HepG2 (cell line): ENCODE measurements around the gene HECTD1. TPM values are rescaled to one million over a fixed set of nuclear protein-coding genes. Genes with fewer than 3 reads are reported as not detected.
A peak's percentile ranks its signal among the peaks of the same experiment; 100 is the strongest.

ENCODE experiments used
- AKNA ChIP-seq: sonication (generic); formaldehyde crosslinking; IDR thresholded peaks from 2 replicates; pipeline ENCODE4 v1.4.0; 2020; ENCODE audit warnings: missing genetic modification reagents, borderline replicate concordance
- CC2D1A ChIP-seq: sonication (generic); formaldehyde crosslinking; IDR thresholded peaks from 2 replicates; pipeline ENCODE4 v1.8.1; 2023; ENCODE audit warnings: mild to moderate bottlenecking, missing genetic modification reagents
- KDM5A ChIP-seq: fragments of 200-600 bp; sonication (generic); IDR thresholded peaks from 2 replicates; pipeline ENCODE4 v1.7.0; 2018; ENCODE audit warnings: antibody characterized with exemption, mild to moderate bottlenecking, low read length, borderline replicate concordance
- POGK ChIP-seq: sonication (generic); formaldehyde crosslinking; conservative IDR thresholded peaks from 2 replicates; pipeline ENCODE4 v1.8.0; 2022; ENCODE audit warnings: mild to moderate bottlenecking, moderate library complexity, missing genetic modification reagents
- TEAD2 ChIP-seq: sonication (generic); formaldehyde crosslinking; IDR thresholded peaks from 2 replicates; pipeline ENCODE4 v1.9.0; 2021; ENCODE audit warnings: missing genetic modification reagents
- ZFAT ChIP-seq: sonication (generic); formaldehyde crosslinking; conservative IDR thresholded peaks from 2 replicates; pipeline ENCODE4 v1.8.1; 2023; ENCODE audit warnings: missing genetic modification reagents, inconsistent platforms
- ZFY ChIP-seq: sonication (generic); formaldehyde crosslinking; IDR thresholded peaks from 2 replicates; pipeline ENCODE4 v1.4.0; 2020; ENCODE audit warnings: missing genetic modification reagents
- ZNF407 ChIP-seq: sonication (generic); formaldehyde crosslinking; IDR thresholded peaks from one replicate; pipeline ENCODE4 v1.5.1; 2020; ENCODE audit warnings: mild to moderate bottlenecking, missing genetic modification reagents; ENCODE audit errors: not compliant biosample characterization
- ZNF563 ChIP-seq: sonication (generic); formaldehyde crosslinking; IDR thresholded peaks from 2 replicates; pipeline ENCODE4 v1.8.0; 2022; ENCODE audit warnings: mild to moderate bottlenecking, moderate library complexity, missing genetic modification reagents
- ZSCAN20 ChIP-seq: sonication (generic); formaldehyde crosslinking; IDR thresholded peaks from 2 replicates; pipeline ENCODE4 v1.4.0; 2020; ENCODE audit warnings: missing genetic modification reagents, mild to moderate bottlenecking, borderline replicate concordance
- polyA plus RNA-seq, 8 experiments: library from polyadenylated mRNA; depleted of rRNA in 3 of 8; stranded (reverse) in 7 of 8; unstranded in 1 of 8; fragments of >200 nt; fragmentation: Illumina TruSeq in 4 of 8; extraction: Trizol in 4 of 8; gene quantifications; 2 replicates each; pipeline versions ENCODE4 v1.2.1 to v1.2.3, GENCODE V29; 2011 to 2016; ENCODE audit warnings: low read depth in 4 of 8, missing spikeins in 1 of 8, mixed read lengths in 1 of 8; ENCODE audit not compliant: insufficient read depth in 1 of 8
- total RNA-seq, 5 experiments: library from RNA; depleted of rRNA; stranded (reverse); fragments of >200 nt; fragmentation: Illumina TruSeq; extraction: Trizol; gene quantifications; 2 replicates each; pipeline ENCODE4 v1.2.3, GENCODE V29; 2016; ENCODE audit warnings: low read depth in 1 of 5

HECTD1 gene
- total and polyA plus RNA-seq, 2 of the 13 experiments (the other 11 are each of a cell fraction or from before 2014, with no cell fraction given): 312 to 560 TPM

GRCh38 chr14:31189346-31190218 is 18.0 kb downstream of the HECTD1 start (continued):
- TF ChIP-seq ZFAT (0 out of 2 replicates have a peak, but pooled peaks have one; percentile 34), ZSCAN20 (0 out of 2 replicates have a peak, but pooled peaks have one; percentile 4), ZNF407 (no peak), ZFY (CRISPR knock-in tag) (0 out of 2 replicates have a peak, but pooled peaks have one; percentile 8), TEAD2 (CRISPR knock-in tag) (no peak), CC2D1A (no peak), AKNA (no peak), ZNF563 (CRISPR knock-in tag) (no peak), POGK (CRISPR knock-in tag) (0 out of 2 replicates have a peak, but pooled peaks have one; percentile 27), KDM5A (no peak)
